Endothelial cell of umbilical vein (primary cell): ENCODE measurements around the gene TSPAN1. TPM values are rescaled to one million over a fixed set of nuclear protein-coding genes. Genes with fewer than 3 reads are reported as not detected.

ENCODE experiments used
- BruUV-seq: library from RNA; stranded (reverse); fragments of 400-500 nt; replicated peaks from 2 replicates; lab custom pipeline; 2021; lab: Mats Ljungman, UMichigan
- CTCF ChIA-PET: fragments of 300-600, 350-600 bp; sonication (Branson Sonifier 250); formaldehyde crosslinking; loops from one replicate; lab custom pipeline; 2021; ENCODE audit warnings: antibody characterized with exemption, inconsistent platforms; lab: Charles Lee
- POLR2A ChIA-PET: fragments of 300-600, 350-600 bp; sonication (Branson Sonifier 250); formaldehyde crosslinking; loops from one replicate; lab custom pipeline; 2021; ENCODE audit warnings: antibody characterized with exemption, inconsistent platforms; lab: Charles Lee
- DNase-seq: peaks from one replicate; pipeline ENCODE4 v3.0.0-alpha.2; 2011; ENCODE audit warnings: low read depth, low spot score
- FAIRE-seq: peaks from 2 replicates; lab custom pipeline; 2011; peaks lifted over from hg19 to GRCh38; lab: Jason Lieb, UNC
- H2AFZ ChIP-seq: 2 replicates; pipeline ENCODE4 v1.6.0; 2012; ENCODE audit warnings: low read depth, low read length, control low read depth, inconsistent platforms
- H3K27ac ChIP-seq: 2 replicates; pipeline ENCODE4 v1.5.1; 2011; ENCODE audit warnings: low read depth, mild to moderate bottlenecking, control low read depth, low read length, moderate library complexity; ENCODE audit not compliant: insufficient read depth
- H3K27me3 ChIP-seq, 2 experiments: 2 replicates each; pipeline versions ENCODE4 v1.6.0 to v1.6.1; 2011; ENCODE audit warnings: low read length in 2 of 2, mixed read lengths in 1 of 2; ENCODE audit not compliant: control insufficient read depth in 2 of 2, insufficient read depth in 2 of 2
- H3K36me3 ChIP-seq, 2 experiments: 2 replicates in 1 of 2; 3 replicates in 1 of 2; pipeline ENCODE4 v1.5.1; 2011; ENCODE audit warnings: low read length in 2 of 2, mild to moderate bottlenecking in 1 of 2, moderate library complexity in 1 of 2; ENCODE audit not compliant: control insufficient read depth in 2 of 2, insufficient read depth in 2 of 2; ENCODE audit errors: extremely low read depth in 1 of 2
- H3K4me1 ChIP-seq: 3 replicates; pipeline ENCODE4 v1.5.1; 2011; ENCODE audit warnings: mild to moderate bottlenecking, low read length; ENCODE audit not compliant: control insufficient read depth, insufficient read depth; ENCODE audit errors: extremely low read depth
- H3K4me2 ChIP-seq: 2 replicates; pipeline ENCODE4 v1.6.1; 2011; ENCODE audit warnings: low read length, control low read depth, mixed read lengths; ENCODE audit not compliant: insufficient read depth
- H3K4me3 ChIP-seq, 3 experiments: fragments of 200-600 bp in 1 of 3; sonication (generic), shearing (Covaris generic) in 1 of 3; replicated peaks in 1 of 3; 2 replicates each; pipeline ENCODE4 v1.5.1; 2011 to 2016; ENCODE audit warnings: control low read depth in 3 of 3, low read length in 3 of 3, mild to moderate bottlenecking in 2 of 3, inconsistent platforms in 1 of 3, low read depth in 1 of 3, moderate library complexity in 1 of 3; ENCODE audit not compliant: insufficient read depth in 1 of 3
- H3K79me2 ChIP-seq: 2 replicates; pipeline ENCODE4 v1.6.0; 2012; ENCODE audit warnings: low read length, inconsistent platforms; ENCODE audit not compliant: control insufficient read depth, insufficient read depth
- H3K9ac ChIP-seq: replicated peaks from 2 replicates; pipeline ENCODE3; 2011; ENCODE audit warnings: low read length, control low read depth; ENCODE audit not compliant: insufficient read depth; ENCODE audit errors: extremely low read depth
- H3K9me1 ChIP-seq: replicated peaks from 3 replicates; pipeline ENCODE4 v1.6.0; 2011; ENCODE audit warnings: mild to moderate bottlenecking, low read length; ENCODE audit not compliant: control insufficient read depth, insufficient read depth; ENCODE audit errors: extremely low read depth
- H3K9me3 ChIP-seq: replicated peaks from 2 replicates; pipeline ENCODE4 v1.5.1; 2012; ENCODE audit warnings: low read length, inconsistent platforms; ENCODE audit not compliant: control insufficient read depth, insufficient read depth
- H4K20me1 ChIP-seq: replicated peaks from 2 replicates; pipeline ENCODE3; 2011; ENCODE audit warnings: mild to moderate bottlenecking, low read length; ENCODE audit not compliant: control insufficient read depth, insufficient read depth; ENCODE audit errors: extremely low read depth
- EZH2 ChIP-seq: IDR thresholded peaks from 2 replicates; pipeline ENCODE4 v1.6.1; 2012; ENCODE audit warnings: borderline replicate concordance, low read depth, mild to moderate bottlenecking, moderate library complexity, low read length, inconsistent platforms; ENCODE audit not compliant: severe bottlenecking
- FOS ChIP-seq: IDR thresholded peaks from 2 replicates; pipeline ENCODE4 v1.6.1; 2011; ENCODE audit warnings: mild to moderate bottlenecking, low read length, moderate library complexity, borderline replicate concordance; ENCODE audit not compliant: insufficient read depth
- GATA2 ChIP-seq: IDR thresholded peaks from 2 replicates; pipeline ENCODE4 v1.7.0; 2011; ENCODE audit warnings: low read depth, mild to moderate bottlenecking, moderate library complexity, mixed read lengths, low read length; ENCODE audit not compliant: insufficient read length, insufficient read depth
- JUN ChIP-seq: IDR thresholded peaks from 2 replicates; pipeline ENCODE4 v1.6.1; 2011; ENCODE audit warnings: borderline replicate concordance, low read depth; ENCODE audit not compliant: insufficient read length, insufficient read depth
- MYC ChIP-seq: IDR thresholded peaks from one replicate; pipeline ENCODE4 v1.6.1; 2011; ENCODE audit warnings: mild to moderate bottlenecking, low read depth, low read length
- POLR2A ChIP-seq: IDR thresholded peaks from 2 replicates; pipeline ENCODE4 v1.6.1; 2012; ENCODE audit warnings: low read depth, mild to moderate bottlenecking, control low read depth, low read length
- POLR2AphosphoS5 ChIP-seq: IDR thresholded peaks from 2 replicates; pipeline ENCODE4 v1.6.1; 2012; ENCODE audit warnings: low read depth, mild to moderate bottlenecking, control low read depth, low read length, moderate library complexity; ENCODE audit not compliant: insufficient read depth
- dilution Hi-C: fragments of 300-500 bp; cut with MboI; formaldehyde crosslinking; loops from one replicate; pipeline ENCODE4 v1.15.0; 2019; ENCODE audit warnings: low sequenced_read_pairs; ENCODE audit not compliant: extremely low pct_ligation_motif_present
- intact Hi-C: fragments of 100-400 bp; cut with micrococcal nuclease; formaldehyde crosslinking; loops from one replicate; pipeline ENCODE4 v1.10.0; 2022
- polyA plus RNA-seq, 4 experiments: library from polyadenylated mRNA; depleted of rRNA in 3 of 4; stranded (reverse) in 3 of 4; unstranded in 1 of 4; fragments of >200 nt; gene quantifications; 2 replicates each; pipeline versions ENCODE4 v1.2.1 to v1.2.3, GENCODE V29; 2011 to 2012; ENCODE audit warnings: missing spikeins in 1 of 4
- total RNA-seq: library from RNA; stranded (reverse); gene quantifications from 2 replicates; pipeline ENCODE4 v1.2.3, GENCODE V29; 2021
- TF ChIP-seq, protein P1 (sequence below): IDR thresholded peaks from 2 replicates; pipeline ENCODE4 v1.6.1; 2011; ENCODE audit not compliant: insufficient read depth, insufficient read length
- TF ChIP-seq, protein P2 (sequence below), 2 donors: IDR thresholded peaks; 1 replicate in 1 of 2; 2 replicates in 1 of 2; pipeline ENCODE4 v1.5.1; 2011; ENCODE audit warnings: low read length in 2 of 2, mild to moderate bottlenecking in 2 of 2, moderate library complexity in 2 of 2, control low read depth in 1 of 2, inconsistent platforms in 1 of 2, low read depth in 1 of 2; ENCODE audit not compliant: insufficient read depth in 1 of 2; ENCODE audit errors: extremely low read depth in 1 of 2

TSPAN1 gene
- total and polyA plus RNA-seq, 2 donors (not counting 3 experiments of a cell fraction or from before 2014, with no cell fraction given): 0.65 to 0.88 TPM

DNA sequence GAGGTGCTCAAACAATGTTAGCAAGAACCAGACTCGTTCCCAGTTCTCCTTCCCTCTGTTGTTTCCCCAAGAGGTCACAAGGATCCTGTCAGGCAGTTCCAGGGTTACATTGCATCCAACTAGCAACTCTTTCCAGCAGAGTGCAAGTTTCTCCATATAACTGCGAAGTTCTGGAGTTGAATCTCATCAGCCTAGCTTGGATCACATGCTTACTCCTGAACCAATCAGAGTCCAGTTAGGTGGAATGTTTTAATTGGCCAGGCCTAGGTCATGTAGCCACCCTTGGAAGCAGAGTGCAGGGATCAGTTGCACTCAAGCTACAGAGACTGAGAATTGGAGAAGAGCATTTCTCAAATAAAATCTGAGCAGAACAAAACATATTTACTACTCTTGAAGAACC is 26.6 kb upstream of the TSPAN1 start:
- BruUV-seq: no TSS peak
- Histone ChIP-seq H3K27me3 (no peaks in the 10 kb centered on the region), H3K4me2 (no peak overlapping the region), H3K9me3 (no peaks in the 10 kb centered on the region), H3K4me3 (no peak overlapping the region), H3K79me2 (no peaks in the 10 kb centered on the region), H3K9me1 (no peaks in the 10 kb centered on the region), H4K20me1 (no peaks in the 10 kb centered on the region), H3K27ac (no peak overlapping the region), H2AFZ (no peak overlapping the region), H3K4me1 (no peaks in the 10 kb centered on the region), H3K36me3 (no peaks in the 10 kb centered on the region), H3K9ac (no peak overlapping the region)
- POLR2A ChIA-PET: no interaction called here
- no peak for DNase-seq
- no peak for FAIRE-seq
- intact Hi-C loops (no loop called here), dilution Hi-C loops (no loop called here)
- CTCF ChIA-PET: interaction anchor here (1.2 to 1.3 kb wide), 2 partner anchors 10 to 17 kb away, joined by 3 to 4 read pairs; no protein-coding TSS in a partner anchor
- no peak for TF ChIP-seq GATA2
- no peak for TF ChIP-seq JUN
- TF ChIP-seq EZH2: no peak
- no peak for TF ChIP-seq MYC
- TF ChIP-seq POLR2AphosphoS5: no peak
- TF ChIP-seq FOS: no peak
- TF ChIP-seq, protein P1, sequence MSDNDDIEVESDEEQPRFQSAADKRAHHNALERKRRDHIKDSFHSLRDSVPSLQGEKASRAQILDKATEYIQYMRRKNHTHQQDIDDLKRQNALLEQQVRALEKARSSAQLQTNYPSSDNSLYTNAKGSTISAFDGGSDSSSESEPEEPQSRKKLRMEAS: no peak
- TF ChIP-seq, protein P2, sequence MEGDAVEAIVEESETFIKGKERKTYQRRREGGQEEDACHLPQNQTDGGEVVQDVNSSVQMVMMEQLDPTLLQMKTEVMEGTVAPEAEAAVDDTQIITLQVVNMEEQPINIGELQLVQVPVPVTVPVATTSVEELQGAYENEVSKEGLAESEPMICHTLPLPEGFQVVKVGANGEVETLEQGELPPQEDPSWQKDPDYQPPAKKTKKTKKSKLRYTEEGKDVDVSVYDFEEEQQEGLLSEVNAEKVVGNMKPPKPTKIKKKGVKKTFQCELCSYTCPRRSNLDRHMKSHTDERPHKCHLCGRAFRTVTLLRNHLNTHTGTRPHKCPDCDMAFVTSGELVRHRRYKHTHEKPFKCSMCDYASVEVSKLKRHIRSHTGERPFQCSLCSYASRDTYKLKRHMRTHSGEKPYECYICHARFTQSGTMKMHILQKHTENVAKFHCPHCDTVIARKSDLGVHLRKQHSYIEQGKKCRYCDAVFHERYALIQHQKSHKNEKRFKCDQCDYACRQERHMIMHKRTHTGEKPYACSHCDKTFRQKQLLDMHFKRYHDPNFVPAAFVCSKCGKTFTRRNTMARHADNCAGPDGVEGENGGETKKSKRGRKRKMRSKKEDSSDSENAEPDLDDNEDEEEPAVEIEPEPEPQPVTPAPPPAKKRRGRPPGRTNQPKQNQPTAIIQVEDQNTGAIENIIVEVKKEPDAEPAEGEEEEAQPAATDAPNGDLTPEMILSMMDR (IDR thresholded peaks at IDR 0.05; ENCODE audit: extremely low read depth in 1 of 2, insufficient read depth in 1 of 2, low read depth in 1 of 2, low read length in 2 of 2): no peak
- TF ChIP-seq POLR2A: no peak
